Measurements from ENCODE around the gene NFIA.

NFIA gene

DNA sequence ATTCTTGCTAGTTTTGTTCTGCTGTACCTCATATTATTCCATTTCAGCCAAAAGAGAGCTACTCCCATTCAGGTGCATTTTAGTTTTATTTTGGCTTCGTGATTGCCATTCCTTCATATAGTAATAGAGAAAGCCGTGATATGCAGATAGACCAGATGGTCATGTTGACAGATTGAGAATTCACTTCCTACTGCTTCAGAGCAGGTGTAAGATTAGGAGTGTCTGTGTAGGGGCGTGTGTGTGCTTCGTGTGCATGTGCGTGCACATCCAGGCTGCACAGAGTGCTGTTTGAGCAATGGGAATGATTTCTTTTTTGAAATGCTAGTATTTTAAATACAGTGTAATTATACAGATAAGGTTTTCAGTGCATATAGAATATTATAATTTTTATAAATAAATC is 10.3 kb downstream of the NFIA start:
- DNase-seq (ENCODE audit: low spot score) = no peak
- TF ChIP-seq, protein P1, sequence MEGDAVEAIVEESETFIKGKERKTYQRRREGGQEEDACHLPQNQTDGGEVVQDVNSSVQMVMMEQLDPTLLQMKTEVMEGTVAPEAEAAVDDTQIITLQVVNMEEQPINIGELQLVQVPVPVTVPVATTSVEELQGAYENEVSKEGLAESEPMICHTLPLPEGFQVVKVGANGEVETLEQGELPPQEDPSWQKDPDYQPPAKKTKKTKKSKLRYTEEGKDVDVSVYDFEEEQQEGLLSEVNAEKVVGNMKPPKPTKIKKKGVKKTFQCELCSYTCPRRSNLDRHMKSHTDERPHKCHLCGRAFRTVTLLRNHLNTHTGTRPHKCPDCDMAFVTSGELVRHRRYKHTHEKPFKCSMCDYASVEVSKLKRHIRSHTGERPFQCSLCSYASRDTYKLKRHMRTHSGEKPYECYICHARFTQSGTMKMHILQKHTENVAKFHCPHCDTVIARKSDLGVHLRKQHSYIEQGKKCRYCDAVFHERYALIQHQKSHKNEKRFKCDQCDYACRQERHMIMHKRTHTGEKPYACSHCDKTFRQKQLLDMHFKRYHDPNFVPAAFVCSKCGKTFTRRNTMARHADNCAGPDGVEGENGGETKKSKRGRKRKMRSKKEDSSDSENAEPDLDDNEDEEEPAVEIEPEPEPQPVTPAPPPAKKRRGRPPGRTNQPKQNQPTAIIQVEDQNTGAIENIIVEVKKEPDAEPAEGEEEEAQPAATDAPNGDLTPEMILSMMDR (IDR thresholded peaks at IDR 0.05) = no peak
- peak overlapping the region; percentile 54 for H3K4me3 ChIP-seq
- H3K27ac ChIP-seq = peak overlapping the region; percentile 48 to 78

DNA sequence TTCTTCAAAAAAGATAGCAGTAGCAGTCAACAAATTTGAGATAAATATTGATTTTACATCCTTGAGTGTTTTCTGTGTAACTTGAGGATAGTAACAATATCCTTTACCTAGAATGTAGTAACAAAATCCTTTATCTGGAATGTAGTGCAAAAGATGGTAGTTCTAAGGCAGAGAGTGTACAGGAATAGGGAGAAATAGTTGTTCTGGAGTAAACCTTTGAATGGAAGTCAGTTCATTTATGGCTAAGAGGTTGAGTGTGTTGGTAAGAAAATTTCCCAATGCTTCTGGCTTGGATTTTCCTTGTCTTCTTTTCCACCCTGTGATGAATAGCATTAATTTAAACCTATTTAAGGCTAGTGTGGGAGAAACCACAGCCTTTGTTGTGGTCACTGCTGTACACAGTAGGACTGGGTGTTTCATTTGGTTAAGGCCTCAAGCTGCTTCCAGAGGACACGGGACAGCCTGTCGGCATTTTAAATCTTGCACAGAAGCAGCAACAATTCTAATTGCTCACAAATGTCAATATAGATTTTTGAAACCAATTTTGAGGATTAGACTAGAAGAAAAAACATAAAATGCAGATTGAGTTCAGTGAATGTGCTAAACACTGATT is 11.3 kb downstream of the NFIA start:
- DNase-seq (ENCODE audit: low spot score) = no peak
- Histone ChIP-seq H3K27ac (peak overlapping the region; percentile 55 to 64), H3K4me3 (peak overlapping the region; percentile 37)
- TF ChIP-seq, protein P1 (IDR thresholded peaks at IDR 0.05) = no peak

DNA sequence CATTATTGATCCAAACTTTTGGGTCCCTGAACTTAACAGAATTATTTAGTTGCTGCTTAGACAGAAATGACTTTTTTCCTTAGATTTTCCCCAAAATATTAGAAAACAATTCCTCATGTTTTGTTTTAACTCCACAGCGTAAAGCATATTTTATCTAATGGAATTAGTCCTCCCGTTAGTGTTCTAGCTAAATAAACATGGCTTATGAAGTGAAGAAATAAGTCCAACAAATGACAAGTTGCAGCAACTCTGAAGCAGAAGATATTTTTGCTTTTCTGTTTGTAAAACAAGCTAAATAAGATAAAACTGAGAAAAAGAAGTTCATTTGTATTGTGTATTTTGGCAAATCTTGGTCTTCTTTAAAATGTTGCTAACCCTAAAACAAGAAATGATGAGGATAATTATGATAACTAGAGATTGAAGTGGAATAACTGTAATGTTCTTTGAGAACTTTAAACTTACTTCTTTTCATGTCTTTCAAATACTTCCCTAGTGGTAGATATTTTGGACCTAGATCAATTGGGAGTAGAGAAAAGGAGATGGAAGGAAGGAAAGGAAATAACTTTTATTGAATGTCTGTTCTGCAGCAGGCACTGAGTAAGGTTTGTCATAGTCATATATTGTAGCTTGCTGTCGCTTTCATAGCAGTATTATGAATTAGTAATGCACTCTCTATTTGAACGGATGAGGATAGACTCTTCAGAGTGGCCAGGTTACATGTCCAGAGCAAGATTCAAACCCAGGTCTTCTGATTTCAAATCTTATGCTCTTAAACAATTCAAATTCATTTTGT is 12.5 kb downstream of the NFIA start:
- TF ChIP-seq, protein P1 (IDR thresholded peaks at IDR 0.05) = no peak
- no peak for DNase-seq (ENCODE audit: low spot score)
- Histone ChIP-seq H3K27ac (peak overlapping the region; percentile 55 to 64), H3K4me3 (peak overlapping the region; percentile 37)

DNA sequence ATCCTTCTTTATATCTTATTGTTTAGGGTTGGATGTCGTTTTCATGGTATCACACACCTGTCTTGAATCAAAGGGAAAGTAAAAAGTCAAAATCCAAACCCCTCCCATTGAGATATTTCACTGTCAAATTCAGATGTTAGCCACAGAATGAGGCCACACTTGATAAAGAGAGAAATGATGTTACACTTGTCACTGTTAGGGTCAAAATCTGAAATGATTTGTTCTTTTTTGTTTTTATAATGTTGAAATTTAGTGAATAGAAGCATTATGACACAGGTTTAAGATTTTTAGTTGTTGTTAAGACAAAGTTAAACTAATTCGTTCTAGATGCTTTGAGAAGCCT is 13.1 kb downstream of the NFIA start:
- DNase-seq (ENCODE audit: low spot score) = no peak
- TF ChIP-seq, protein P1 (IDR thresholded peaks at IDR 0.05) = no peak
- Histone ChIP-seq H3K27ac (peak overlapping the region; percentile 55 to 64), H3K4me3 (peak overlapping the region; percentile 37)

DNA sequence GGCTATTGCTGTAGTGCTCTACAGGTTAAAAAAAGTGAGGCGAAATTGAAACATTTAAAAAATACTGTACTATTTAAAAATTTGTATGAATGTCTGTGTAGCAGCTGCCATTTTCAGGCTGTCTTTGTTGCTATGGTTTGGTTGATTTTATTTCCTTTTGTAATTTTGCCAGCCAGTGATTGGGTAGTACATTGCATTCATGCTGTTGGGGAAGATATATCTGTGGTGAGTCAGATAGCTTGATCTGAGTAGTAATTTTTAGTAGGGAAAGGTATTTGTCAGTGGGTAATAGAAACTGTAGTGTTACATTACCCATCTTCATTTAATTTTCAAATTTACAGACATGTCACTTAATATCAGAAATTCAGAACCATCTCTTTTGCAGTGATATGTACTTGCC is 15.0 kb downstream of the NFIA start:
- H3K27ac ChIP-seq = no peak overlapping the region
- no peak for DNase-seq (ENCODE audit: low spot score)

DNA sequence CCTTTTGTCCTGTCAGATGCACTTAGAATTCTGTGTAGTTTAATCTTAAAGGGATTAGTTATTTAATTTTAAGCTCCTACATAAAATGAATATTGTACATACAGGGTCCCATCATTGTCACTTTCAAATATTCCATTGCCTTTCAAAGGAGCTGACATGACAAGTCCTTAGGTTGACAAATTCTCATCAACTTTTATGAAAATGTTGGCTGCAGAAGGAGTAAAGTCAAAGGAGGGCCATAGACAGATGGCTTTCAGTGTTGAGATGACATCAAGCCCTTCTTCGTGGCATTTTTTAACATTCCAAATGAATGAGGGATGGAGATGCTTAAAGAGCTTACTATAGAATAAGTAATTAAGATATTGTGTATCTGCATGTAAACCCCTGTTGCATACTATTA is 15.4 kb downstream of the NFIA start:
- DNase-seq (ENCODE audit: low spot score) = no peak
- Histone ChIP-seq H3K4me3 (no peak overlapping the region), H3K27ac (no peak overlapping the region)
- TF ChIP-seq, protein P1 (IDR thresholded peaks at IDR 0.05) = no peak

More for the DNA sequence above, 15.0 kb downstream of the NFIA start:
- TF ChIP-seq, protein P1 (IDR thresholded peaks at IDR 0.05) = no peak
- H3K4me3 ChIP-seq = no peak overlapping the region

DNA sequence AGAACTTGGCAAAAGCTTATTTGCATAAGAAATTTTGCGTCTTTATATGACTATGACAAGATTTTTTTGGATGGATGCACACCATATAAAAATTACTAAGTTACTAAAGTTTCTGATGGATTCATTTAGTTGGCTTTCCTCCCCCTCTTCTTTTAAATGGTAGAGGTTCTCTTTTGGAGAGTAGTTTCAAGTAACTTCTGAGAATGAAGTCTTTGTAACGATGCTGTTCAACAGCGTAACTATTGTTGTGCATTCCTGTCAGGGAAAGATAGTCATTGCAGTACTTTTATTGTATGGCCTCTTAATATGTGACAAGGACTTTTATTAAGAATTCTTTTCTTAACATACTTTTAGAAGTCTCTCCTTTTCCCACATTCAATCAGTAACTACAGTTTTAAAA is 16.0 kb downstream of the NFIA start:
- no peak for DNase-seq (ENCODE audit: low spot score)
- no peak overlapping the region for H3K27ac ChIP-seq
- TF ChIP-seq, protein P1 (IDR thresholded peaks at IDR 0.05) = no peak
- H3K4me3 ChIP-seq = no peak overlapping the region

All from coronary artery (tissue), 2 donors.